ENCODE measurements around the gene PTX4.

GRCh38 chr16:1495889-1496262 is 7.1 kb upstream of the PTX4 start:
- no peak for TF ChIP-seq SP1 (IDR thresholded peaks at IDR 0.05)
- TF ChIP-seq, protein P1, sequence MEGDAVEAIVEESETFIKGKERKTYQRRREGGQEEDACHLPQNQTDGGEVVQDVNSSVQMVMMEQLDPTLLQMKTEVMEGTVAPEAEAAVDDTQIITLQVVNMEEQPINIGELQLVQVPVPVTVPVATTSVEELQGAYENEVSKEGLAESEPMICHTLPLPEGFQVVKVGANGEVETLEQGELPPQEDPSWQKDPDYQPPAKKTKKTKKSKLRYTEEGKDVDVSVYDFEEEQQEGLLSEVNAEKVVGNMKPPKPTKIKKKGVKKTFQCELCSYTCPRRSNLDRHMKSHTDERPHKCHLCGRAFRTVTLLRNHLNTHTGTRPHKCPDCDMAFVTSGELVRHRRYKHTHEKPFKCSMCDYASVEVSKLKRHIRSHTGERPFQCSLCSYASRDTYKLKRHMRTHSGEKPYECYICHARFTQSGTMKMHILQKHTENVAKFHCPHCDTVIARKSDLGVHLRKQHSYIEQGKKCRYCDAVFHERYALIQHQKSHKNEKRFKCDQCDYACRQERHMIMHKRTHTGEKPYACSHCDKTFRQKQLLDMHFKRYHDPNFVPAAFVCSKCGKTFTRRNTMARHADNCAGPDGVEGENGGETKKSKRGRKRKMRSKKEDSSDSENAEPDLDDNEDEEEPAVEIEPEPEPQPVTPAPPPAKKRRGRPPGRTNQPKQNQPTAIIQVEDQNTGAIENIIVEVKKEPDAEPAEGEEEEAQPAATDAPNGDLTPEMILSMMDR (IDR thresholded peaks at IDR 0.05; ENCODE audit: low read depth, low read length, missing input control) = no peak
- TF ChIP-seq, protein P2, sequence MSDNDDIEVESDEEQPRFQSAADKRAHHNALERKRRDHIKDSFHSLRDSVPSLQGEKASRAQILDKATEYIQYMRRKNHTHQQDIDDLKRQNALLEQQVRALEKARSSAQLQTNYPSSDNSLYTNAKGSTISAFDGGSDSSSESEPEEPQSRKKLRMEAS (IDR thresholded peaks at IDR 0.05) = no peak
- no peak for TF ChIP-seq ATF3 (IDR thresholded peaks at IDR 0.05)
- no peak for TF ChIP-seq RAD21 (IDR thresholded peaks at IDR 0.05)
- no peak for TF ChIP-seq JUND (IDR thresholded peaks at IDR 0.05)
- no peak for TF ChIP-seq GABPA (IDR thresholded peaks at IDR 0.05 in 1 of 2, conservative IDR thresholded peaks at IDR 0.05 in 1 of 2)
- TF ChIP-seq YY1 (IDR thresholded peaks at IDR 0.05) = no peak

Measured in liver (tissue), 3 donors.